Heart right ventricle (tissue), 16 donors: ENCODE data around the gene OMD. TPM values are rescaled to one million over a fixed set of nuclear protein-coding genes. Genes with fewer than 3 reads are reported as not detected.

Experiments used
- ATAC-seq, 8 donors: fragments of 200-7000 bp; cut with Tn5 transposase; one replicate each; pipeline ENCODE4 v1.9.1; 2020; ENCODE audit warnings: mild to moderate bottlenecking in 8 of 8, moderate library complexity in 8 of 8, moderate number of reproducible peaks in 1 of 8
- DNase-seq, 2 donors: peaks; one replicate each; pipeline ENCODE4 v3.0.0-alpha.2; 2020
- H3K27ac ChIP-seq, 10 donors: fragments of 200-600 bp; sonication (generic) in 2 of 10; one replicate each; pipeline versions ENCODE4 v1.5.0 to v1.8.0; 2020 to 2022; ENCODE audit warnings: mild to moderate bottlenecking in 3 of 10
- H3K27me3 ChIP-seq, 7 donors: fragments of 200-600 bp; one replicate each; pipeline ENCODE4 v1.8.0; 2021 to 2022; ENCODE audit warnings: mild to moderate bottlenecking in 2 of 7
- H3K36me3 ChIP-seq, 9 donors: fragments of 200-600 bp; sonication (generic) in 1 of 9; one replicate each; pipeline versions ENCODE4 v1.5.0 to v1.8.0; 2020 to 2022; ENCODE audit warnings: mild to moderate bottlenecking in 2 of 9
- H3K4me1 ChIP-seq, 9 donors: fragments of 200-600 bp; sonication (generic) in 1 of 9; one replicate each; pipeline versions ENCODE4 v1.5.0 to v1.8.0; 2020 to 2022; ENCODE audit warnings: mild to moderate bottlenecking in 4 of 9
- H3K4me3 ChIP-seq, 10 donors: fragments of 200-600 bp; sonication (generic) in 2 of 10; one replicate each; pipeline versions ENCODE4 v1.5.0 to v1.8.0; 2020 to 2022; ENCODE audit warnings: mild to moderate bottlenecking in 7 of 10, moderate library complexity in 2 of 10
- H3K9me3 ChIP-seq, 11 donors: fragments of 200-600 bp in 10 of 11; sonication (generic) in 2 of 11; one replicate each; pipeline versions ENCODE4 v1.5.0 to v1.8.0; 2013 to 2022; ENCODE audit warnings: mild to moderate bottlenecking in 2 of 11, control low read depth in 1 of 11, moderate library complexity in 1 of 11
- CTCF ChIP-seq, 9 donors: fragments of 200-600 bp; sonication (generic) in 2 of 9; IDR thresholded peaks; one replicate each; pipeline versions ENCODE4 v1.5.0 to v1.8.0; 2021 to 2022; ENCODE audit warnings: antibody characterized with exemption in 9 of 9, mild to moderate bottlenecking in 5 of 9, moderate library complexity in 1 of 9
- WGBS, 2 donors: extraction: QIAGEN DNeasy Blood & Tissue Kit; methylation state at CpG; one replicate each; pipeline ENCODE4 v1.1.7; 2013; ENCODE audit warnings: inconsistent platforms in 1 of 2; 5-methylcytosine and 5-hydroxymethylcytosine counted together
- intact Hi-C, 10 donors: fragments of 100-400 bp; cut with DNase I; formaldehyde crosslinking; loops; one replicate each; pipeline versions ENCODE4 v1.11.1 to v1.14.2; 2022
- polyA plus RNA-seq, 2 donors: library from polyadenylated mRNA; stranded (reverse); fragments of 200-250 nt; gene quantifications; one replicate each; pipeline ENCODE4 v1.2.3, GENCODE V29; 2013
- total RNA-seq, 10 donors: library from RNA; stranded (reverse); fragmentation: NEBNext Ultra II Directional in 3 of 10; extraction: Animal tissue kit (Norgen Biotek cat#: 25700) in 3 of 10; gene quantifications; one replicate each; pipeline versions ENCODE4 v1.2.1 to v1.2.4, GENCODE V29; 2021 to 2023
- donor health status: Arrhythmogenic right ventricular cardiomyopathy.
- donor health status: ischemic (EF 13 %, LVEDD 7.1; RV severe dilation, severe dysfunction).
- donor health status: healthy with polysubstance abuse.
- donor health status: DM: no; HTN: yes; CAD: no.
- donor health status: DM: no; HTN: no; CAD: no.
- donor health status: ischemic (EF 25% LVEDD 6.9; RV normal size, moderate dysfunction).
- donor health status: ischemic (EF 25% LVEDD 5.7; RV mildly dilated, moderate dysfunction).
- donor health status: healthy.
- donor health status: DM: yes; HTN: yes; CAD: no.
- donor health status: Ischemic cardiomyopathy.
- donor health status: ischemic (EF 35%, LVEDD 5.7; RV mildly dilated, moderate dysfunction).
- donor health status: nonischemic (EF 11% LVEDD 7.7; RV severe dilation, severe dysfunction).
- donor health status: DM: yes; HTN: yes; CAD: no.
- donor health status: PGD.
- donor health status: ischemic (EF 29% LVEDD 5.4; RV normal size, mild dysfunction).
- donor health status: nonischemic (EF 23%, LVEDD 6.1; RV moderate dilation, normal function).

The OMD gene
- total and polyA plus RNA-seq, 12 donors, result 2.1 to 11.4 (median 4.0) TPM

- intact Hi-C loops, result loop anchor here in 4 of 10 donors (10.0 kb wide), 4 partner anchors 55 to 295 kb away; partner anchors contain the start of gene ASPN (in 1 of the 4)
- 67 to 97% methylated on average over 2 of the region's 2 CpGs for WGBS, 2 donors
- H3K36me3 ChIP-seq, result no peaks in the 10 kb centered on the region
- H3K4me1 ChIP-seq, result peaks cover 0 to 20% (median 0%) of the 10 kb centered on the region in 9 donors
- TF ChIP-seq CTCF (IDR thresholded peaks at IDR 0.05), result no peak
- no peak overlapping the region for H3K4me3 ChIP-seq
- DNase-seq (no peak), ATAC-seq (no peak)
- no peaks in the 10 kb centered on the region for H3K9me3 ChIP-seq
- no peaks in the 10 kb centered on the region for H3K27me3 ChIP-seq
- H3K27ac ChIP-seq, result no peak overlapping the region
Measured at GRCh38 chr9:92429836-92430235, 5.6 kb upstream of the OMD start.

GRCh38 chr9:92426501-92427145 lies 2.4 kb upstream of the OMD start:
- WGBS, 2 donors, result 67 to 74% methylated on average over 5 of the region's 5 CpGs
- intact Hi-C loops, result loop anchor here in 2 of 10 donors (10.0 kb wide), 2 partner anchors 82 to 92 kb away; no protein-coding TSS in a partner anchor
- H3K4me3 ChIP-seq, result no peak overlapping the region
- no peaks in the 10 kb centered on the region for H3K27me3 ChIP-seq
- DNase-seq (no peak), ATAC-seq (no peak)
- peak overlapping the region in 5 of 10 donors; percentile 37 to 69 (median 54) for H3K27ac ChIP-seq
- no peaks in the 10 kb centered on the region for H3K9me3 ChIP-seq
- TF ChIP-seq CTCF (IDR thresholded peaks at IDR 0.05), result no peak
- H3K36me3 ChIP-seq, result no peaks in the 10 kb centered on the region
- H3K4me1 ChIP-seq, result peaks cover 0 to 21% (median 0%) of the 10 kb centered on the region in 9 donors

GRCh38 chr9:92425474-92425873 lies 1.2 kb upstream of the OMD start:
- no peaks in the 10 kb centered on the region for H3K9me3 ChIP-seq
- no peaks in the 10 kb centered on the region for H3K36me3 ChIP-seq
- intact Hi-C loops, result loop anchor here in 2 of 10 donors (10.0 kb wide), 2 partner anchors 81 to 91 kb away; no protein-coding TSS in a partner anchor
- 54 to 72% methylated on average over 2 of the region's 2 CpGs for WGBS, 2 donors
- no peak overlapping the region for H3K4me3 ChIP-seq
- ATAC-seq (peak in 1 of 8 donors; percentile 39), DNase-seq (no peak)
- H3K27ac ChIP-seq, result peak overlapping the region in 8 of 10 donors; percentile 8 to 69 (median 40)
- no peaks in the 10 kb centered on the region for H3K27me3 ChIP-seq
- peaks cover 0 to 21% (median 0%) of the 10 kb centered on the region in 9 donors for H3K4me1 ChIP-seq
- TF ChIP-seq CTCF (IDR thresholded peaks at IDR 0.05), result no peak

- Histone ChIP-seq H3K4me1 (peaks cover 0 to 21% (median 0%) of the 10 kb centered on the region in 9 donors), H3K4me3 (peak overlapping the region in 9 of 10 donors; percentile 3 to 43 (median 23))
Measured at GRCh38 chr9:92423612-92424011, 659 bp downstream of the OMD start.

More at GRCh38 chr9:92423612-92424011, 659 bp downstream of the OMD start:
- DNase-seq (no peak), ATAC-seq (no peak)
- Histone ChIP-seq H3K36me3 (no peaks in the 10 kb centered on the region), H3K9me3 (no peaks in the 10 kb centered on the region), H3K27me3 (no peaks in the 10 kb centered on the region), H3K27ac (peak overlapping the region in 8 of 10 donors; percentile 37 to 69 (median 42))
- TF ChIP-seq CTCF (IDR thresholded peaks at IDR 0.05), result no peak
- 80 to 84% methylated on average over 2 of the region's 2 CpGs for WGBS, 2 donors
- intact Hi-C loops, result loop anchor here in 2 of 10 donors (10.0 kb wide), 2 partner anchors 79 to 89 kb away; no protein-coding TSS in a partner anchor
